GM12878 (cell line): Measurements from ENCODE around the gene PARP2. TPM values are rescaled to one million over a fixed set of nuclear protein-coding genes. Genes with fewer than 3 reads are reported as not detected.

Source experiments
- ATAC-seq: fragments of 200-7000 bp; cut with Tn5 transposase; 3 replicates; pipeline ENCODE4 v1.9.1; 2020; ENCODE audit warnings: mild to moderate bottlenecking, moderate library complexity
- BruUV-seq: library from RNA; stranded (reverse); fragments of 400-500 nt; replicated peaks from 2 replicates; lab custom pipeline; 2021; lab: Mats Ljungman, UMichigan
- CTCF ChIA-PET: fragments of 300-600 bp; sonication (Branson Sonifier 250); formaldehyde crosslinking; extraction: SDS; loops from one replicate; lab custom pipeline; 2021; ENCODE audit warnings: inconsistent platforms; lab: Yijun Ruan, JAX
- POLR2A ChIA-PET: fragments of 350-600 bp; formaldehyde crosslinking; extraction: SDS; loops from one replicate; lab custom pipeline; 2021; ENCODE audit warnings: inconsistent platforms; lab: Charles Lee
- RAD21 ChIA-PET: fragments of 300-600 bp; sonication (Branson Sonifier 250); formaldehyde crosslinking; loops from one replicate; lab custom pipeline; 2023; ENCODE audit warnings: antibody characterized with exemption; ENCODE audit not compliant: unreplicated experiment; lab: Charles Lee
- SMC1A ChIA-PET: fragments of 300-600 bp; sonication (Branson Sonifier 250); formaldehyde crosslinking; loops from one replicate; lab custom pipeline; 2023; ENCODE audit not compliant: unreplicated experiment, uncharacterized antibody; lab: Charles Lee
- DNase-seq: peaks from one replicate; pipeline ENCODE4 v3.0.0-alpha.2; 2011; ENCODE audit warnings: low read depth, low spot score
- FAIRE-seq: peaks from 3 replicates; lab custom pipeline; 2011; peaks lifted over from hg19 to GRCh38; lab: Jason Lieb, UNC
- H2AFZ ChIP-seq: 2 replicates; pipeline ENCODE4 v1.6.0; 2011; ENCODE audit warnings: low read depth, low read length, control low read depth; ENCODE audit not compliant: control insufficient read depth
- H3K27ac ChIP-seq: 2 replicates; pipeline ENCODE4 v1.5.1; 2011; ENCODE audit warnings: control low read depth; ENCODE audit not compliant: control insufficient read depth, insufficient read depth
- H3K27me3 ChIP-seq, 2 experiments: replicated peaks in 1 of 2; 2 replicates each; pipeline versions ENCODE4 v1.6.0 to v1.6.1; 2011; ENCODE audit warnings: low read length in 1 of 2; ENCODE audit not compliant: control insufficient read depth in 2 of 2, insufficient read depth in 2 of 2
- H3K36me3 ChIP-seq, 2 experiments: 2 replicates each; pipeline ENCODE4 v1.5.1; 2011; ENCODE audit warnings: low read length in 1 of 2; ENCODE audit not compliant: control insufficient read depth in 2 of 2, insufficient read depth in 2 of 2
- H3K4me1 ChIP-seq: 2 replicates; pipeline ENCODE4 v1.6.1; 2011; ENCODE audit warnings: mild to moderate bottlenecking, low read length, moderate library complexity, mixed read lengths; ENCODE audit not compliant: control insufficient read depth, insufficient read depth
- H3K4me2 ChIP-seq: 2 replicates; pipeline ENCODE4 v1.6.0; 2011; ENCODE audit warnings: control low read depth; ENCODE audit not compliant: control insufficient read depth, insufficient read depth
- H3K4me3 ChIP-seq: fragments of 200-600 bp; sonication (generic); 2 replicates; pipeline ENCODE4 v1.5.1; 2016
- H3K79me2 ChIP-seq: 2 replicates; pipeline ENCODE4 v1.6.0; 2011; ENCODE audit warnings: low read length; ENCODE audit not compliant: control insufficient read depth, insufficient read depth
- H3K9ac ChIP-seq: 2 replicates; pipeline ENCODE4 v1.8.0; 2011; ENCODE audit warnings: low read length, control low read depth, mixed read lengths; ENCODE audit not compliant: control insufficient read depth, insufficient read depth
- H3K9me3 ChIP-seq: replicated peaks from 3 replicates; pipeline ENCODE4 v1.5.1; 2011; ENCODE audit warnings: mild to moderate bottlenecking, low read length; ENCODE audit not compliant: control insufficient read depth, insufficient read depth
- H4K20me1 ChIP-seq: 2 replicates; pipeline ENCODE4 v1.6.0; 2011; ENCODE audit not compliant: control insufficient read depth, insufficient read depth
- GATAD2B ChIP-seq: fragments of 450-650 bp; conservative IDR thresholded peaks from 2 replicates; pipeline ENCODE4 v1.6.1; 2017; ENCODE audit warnings: low read depth, mild to moderate bottlenecking, moderate library complexity
- MEF2A ChIP-seq: IDR thresholded peaks from 2 replicates; pipeline ENCODE4 v1.6.1; 2011; ENCODE audit warnings: low read depth, mild to moderate bottlenecking, low read length, moderate library complexity; ENCODE audit not compliant: insufficient read depth
- MEF2B ChIP-seq: fragments of 450-650 bp; IDR thresholded peaks from 2 replicates; pipeline ENCODE4 v1.6.1; 2018; ENCODE audit warnings: mild to moderate bottlenecking, moderate library complexity; ENCODE audit not compliant: partially characterized antibody, poor library complexity, severe bottlenecking
- NFIC ChIP-seq: IDR thresholded peaks from 2 replicates; pipeline ENCODE4 v1.6.1; 2012; ENCODE audit warnings: low read depth, mild to moderate bottlenecking, inconsistent platforms, low read length, moderate library complexity
- REST ChIP-seq: IDR thresholded peaks from 2 replicates; pipeline ENCODE4 v1.6.1; 2012; ENCODE audit warnings: mild to moderate bottlenecking, low read depth, low read length
- RFX5 ChIP-seq: IDR thresholded peaks from 2 replicates; pipeline ENCODE4 v1.6.1; 2011; ENCODE audit warnings: low read depth, low read length, improper control_type of control experiment
- RUNX3 ChIP-seq: IDR thresholded peaks from 2 replicates; pipeline ENCODE4 v1.6.1; 2012; ENCODE audit warnings: low read length, inconsistent platforms
- SMC3 ChIP-seq: IDR thresholded peaks from 2 replicates; pipeline ENCODE4 v1.6.1; 2011; ENCODE audit warnings: low read length, improper control_type of control experiment, borderline replicate concordance
- STAT1 ChIP-seq: fragments of 450-650 bp; conservative IDR thresholded peaks from 2 replicates; pipeline ENCODE4 v1.6.1; 2014; ENCODE audit warnings: antibody characterized with exemption, mild to moderate bottlenecking
- TCF12 ChIP-seq: IDR thresholded peaks from 2 replicates; pipeline ENCODE4 v1.6.1; 2011; ENCODE audit warnings: low read depth, mild to moderate bottlenecking, low read length
- WGBS: methylation state at CpG from one replicate; pipeline ENCODE4 v1.1.6; 2016; ENCODE audit warnings: low lambda C conversion rate; ENCODE audit not compliant: insufficient replicate concordance, insufficient coverage; ENCODE audit errors: missing lambda C conversion rate; 5-methylcytosine and 5-hydroxymethylcytosine counted together
- in situ Hi-C: fragments of 300-500 bp; cut with MboI; formaldehyde crosslinking; loops from 9 replicates; pipeline ENCODE4 v1.14.3; 2018; ENCODE audit warnings: mixed read lengths
- intact Hi-C: fragments of 100-400 bp; cut with micrococcal nuclease; formaldehyde crosslinking; loops from one replicate; pipeline ENCODE4 v1.14.2; 2022; ENCODE audit not compliant: unreplicated experiment
- polyA plus RNA-seq, 11 experiments: library from polyadenylated mRNA; depleted of rRNA in 4 of 11; unstranded in 6 of 11; stranded (reverse) in 5 of 11; fragments of >200 nt; fragmentation: Nextera tagmentation in 4 of 11; fragmentation: Illumina TruSeq in 1 of 11; extraction: Ambion mirVana in 4 of 11; extraction: Trizol in 1 of 11; gene quantifications; 1 replicate in 1 of 11; 2 replicates in 10 of 11; pipeline versions ENCODE4 v1.2.1 to v1.2.3, GENCODE V29; 2011 to 2016; ENCODE audit warnings: inconsistent platforms in 2 of 11, missing spikeins in 2 of 11, low read depth in 1 of 11
- total RNA-seq, 4 experiments: library from RNA; depleted of rRNA in 3 of 4; stranded (reverse); fragments of >200 nt in 3 of 4; fragmentation: Illumina TruSeq in 1 of 4; extraction: Trizol in 1 of 4; gene quantifications; 2 replicates each; pipeline versions ENCODE4 v1.2.1 to v1.2.3, GENCODE V29; 2013 to 2021
- TF ChIP-seq, protein P1 (sequence below): fragments of 150-350 bp; IDR thresholded peaks from 2 replicates; pipeline ENCODE4 v1.6.1; 2016; ENCODE audit warnings: low read depth, low read length
- TF ChIP-seq, protein P2 (sequence below): fragments of 450-650 bp; IDR thresholded peaks from 2 replicates; pipeline ENCODE4 v1.6.1; 2018; ENCODE audit warnings: borderline replicate concordance, mild to moderate bottlenecking; ENCODE audit not compliant: partially characterized antibody

PARP2 gene
- total and polyA plus RNA-seq, 10 of the 15 experiments (the other 5 are each of a cell fraction or from before 2014, with no cell fraction given), result 26.7 to 75.4 (median 42.3) TPM

GRCh38 chr14:20332788-20333493 lies 10.5 kb upstream of the PARP2 start, which contains the start of gene CCNB1IP1:
Gene CCNB1IP1 (minus strand): TSS chr14:20333279. CDS start chr14:20316523, 16,756 bp downstream.
- peak; percentile 87 for DNase-seq
- no peak for TF ChIP-seq TCF12
- no peak; the same call in 1 of the 2 replicates for TF ChIP-seq NFIC
- TF ChIP-seq RFX5, result peak; percentile 49; the same call in 1 of the 2 replicates
- TF ChIP-seq MEF2A, result peak; percentile 98
- TF ChIP-seq STAT1, result 0 out of 2 replicates have a peak, but pooled peaks have one; percentile 31
- TF ChIP-seq RUNX3, result peak; percentile 54; the same call in 1 of the 2 replicates
- no peak for TF ChIP-seq REST
- TF ChIP-seq SMC3, result no peak
- TF ChIP-seq, protein P1, sequence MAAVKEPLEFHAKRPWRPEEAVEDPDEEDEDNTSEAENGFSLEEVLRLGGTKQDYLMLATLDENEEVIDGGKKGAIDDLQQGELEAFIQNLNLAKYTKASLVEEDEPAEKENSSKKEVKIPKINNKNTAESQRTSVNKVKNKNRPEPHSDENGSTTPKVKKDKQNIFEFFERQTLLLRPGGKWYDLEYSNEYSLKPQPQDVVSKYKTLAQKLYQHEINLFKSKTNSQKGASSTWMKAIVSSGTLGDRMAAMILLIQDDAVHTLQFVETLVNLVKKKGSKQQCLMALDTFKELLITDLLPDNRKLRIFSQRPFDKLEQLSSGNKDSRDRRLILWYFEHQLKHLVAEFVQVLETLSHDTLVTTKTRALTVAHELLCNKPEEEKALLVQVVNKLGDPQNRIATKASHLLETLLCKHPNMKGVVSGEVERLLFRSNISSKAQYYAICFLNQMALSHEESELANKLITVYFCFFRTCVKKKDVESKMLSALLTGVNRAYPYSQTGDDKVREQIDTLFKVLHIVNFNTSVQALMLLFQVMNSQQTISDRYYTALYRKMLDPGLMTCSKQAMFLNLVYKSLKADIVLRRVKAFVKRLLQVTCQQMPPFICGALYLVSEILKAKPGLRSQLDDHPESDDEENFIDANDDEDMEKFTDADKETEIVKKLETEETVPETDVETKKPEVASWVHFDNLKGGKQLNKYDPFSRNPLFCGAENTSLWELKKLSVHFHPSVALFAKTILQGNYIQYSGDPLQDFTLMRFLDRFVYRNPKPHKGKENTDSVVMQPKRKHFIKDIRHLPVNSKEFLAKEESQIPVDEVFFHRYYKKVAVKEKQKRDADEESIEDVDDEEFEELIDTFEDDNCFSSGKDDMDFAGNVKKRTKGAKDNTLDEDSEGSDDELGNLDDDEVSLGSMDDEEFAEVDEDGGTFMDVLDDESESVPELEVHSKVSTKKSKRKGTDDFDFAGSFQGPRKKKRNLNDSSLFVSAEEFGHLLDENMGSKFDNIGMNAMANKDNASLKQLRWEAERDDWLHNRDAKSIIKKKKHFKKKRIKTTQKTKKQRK, result no peak
- no peak; the same call in 1 of the 2 replicates for TF ChIP-seq GATAD2B
- peak; percentile 89 for TF ChIP-seq MEF2B
- TF ChIP-seq, protein P2, sequence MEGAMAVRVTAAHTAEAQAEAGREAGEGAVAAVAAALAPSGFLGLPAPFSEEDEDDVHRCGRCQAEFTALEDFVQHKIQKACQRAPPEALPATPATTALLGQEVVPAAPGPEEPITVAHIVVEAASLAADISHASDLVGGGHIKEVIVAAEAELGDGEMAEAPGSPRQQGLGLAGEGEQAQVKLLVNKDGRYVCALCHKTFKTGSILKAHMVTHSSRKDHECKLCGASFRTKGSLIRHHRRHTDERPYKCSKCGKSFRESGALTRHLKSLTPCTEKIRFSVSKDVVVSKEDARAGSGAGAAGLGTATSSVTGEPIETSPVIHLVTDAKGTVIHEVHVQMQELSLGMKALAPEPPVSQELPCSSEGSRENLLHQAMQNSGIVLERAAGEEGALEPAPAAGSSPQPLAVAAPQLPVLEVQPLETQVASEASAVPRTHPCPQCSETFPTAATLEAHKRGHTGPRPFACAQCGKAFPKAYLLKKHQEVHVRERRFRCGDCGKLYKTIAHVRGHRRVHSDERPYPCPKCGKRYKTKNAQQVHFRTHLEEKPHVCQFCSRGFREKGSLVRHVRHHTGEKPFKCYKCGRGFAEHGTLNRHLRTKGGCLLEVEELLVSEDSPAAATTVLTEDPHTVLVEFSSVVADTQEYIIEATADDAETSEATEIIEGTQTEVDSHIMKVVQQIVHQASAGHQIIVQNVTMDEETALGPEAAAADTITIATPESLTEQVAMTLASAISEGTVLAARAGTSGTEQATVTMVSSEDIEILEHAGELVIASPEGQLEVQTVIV, result no peak

More at GRCh38 chr14:20332788-20333493, 10.5 kb upstream of the PARP2 start, which contains the start of gene CCNB1IP1:
- peak; percentile 95 for ATAC-seq
- H3K27me3 ChIP-seq, result no peaks in the 10 kb centered on the region
- FAIRE-seq, result peak; percentile 97
- peaks cover 45% of the 10 kb centered on the region for H3K79me2 ChIP-seq
- H3K9ac ChIP-seq, result peak within 1 kb of the TSS; percentile 88
- H3K27ac ChIP-seq, result peak within 1 kb of the TSS; percentile 85
- peak within 1 kb of the TSS; percentile 89 for H3K4me2 ChIP-seq
- RAD21 ChIA-PET, result interaction anchor here (0.6 to 7.9 kb wide), 9 partner anchors 9 to 349 kb away, joined by 3 to 78 read pairs (median 6); partner anchors contain the start of genes PARP2, PIP4P1 and TEP1
- CTCF ChIA-PET, result interaction anchor here (0.9 to 11.3 kb wide), 11 partner anchors 9 to 352 kb away, joined by 3 to 216 read pairs (median 4); partner anchors contain the start of genes PARP2, RNASE4, TEP1 and TTC5
- POLR2A ChIA-PET, result interaction anchor here (0.7 to 7.4 kb wide), 12 partner anchors 9 to 332 kb away, joined by 3 to 96 read pairs (median 3); partner anchors contain the start of genes APEX1, OSGEP, PARP2 and PIP4P1
- peaks cover 6% of the 10 kb centered on the region; the same call in 1 of the 2 replicates for H3K4me1 ChIP-seq
- 2% methylated on average over 19 of the region's 19 CpGs for WGBS
- SMC1A ChIA-PET, result interaction anchor here (0.6 to 3.3 kb wide), 14 partner anchors 10 to 341 kb away, joined by 3 to 58 read pairs (median 3); partner anchors contain the start of genes APEX1, PARP2, PIP4P1 and TEP1
- H3K4me3 ChIP-seq, result peak within 1 kb of the TSS; percentile 82
- intact Hi-C loops, result loop anchor here (2.0 kb wide), 1 partner anchor 128 kb away; the partner anchor contains the start of gene PIP4P1
- H4K20me1 ChIP-seq, result no peaks in the 10 kb centered on the region
- no peaks in the 10 kb centered on the region for H3K9me3 ChIP-seq
- H2AFZ ChIP-seq, result peak within 1 kb of the TSS; percentile 81
- H3K36me3 ChIP-seq, result peaks cover 0 to 4% of the 10 kb centered on the region in 2 experiments; a peak in 1 of 4 replicates
- TSS peak; percentile 89 for BruUV-seq
- in situ Hi-C loops, result loop anchor here (5.0 kb wide), 1 partner anchor 349 kb away; the partner anchor contains the start of gene RNASE4
